Astrocyte (in vitro differentiated cells and primary cell): Measurements from ENCODE around the gene NEU1. TPM values are rescaled to one million over a fixed set of nuclear protein-coding genes. Genes with fewer than 3 reads are reported as not detected.

Source experiments
- DNase-seq: peaks from one replicate; pipeline ENCODE4 v3.0.0-alpha.2; 2010; ENCODE audit warnings: low read depth
- FAIRE-seq: peaks from 2 replicates; lab custom pipeline; 2011; peaks lifted over from hg19 to GRCh38; lab: Jason Lieb, UNC
- H2AFZ ChIP-seq: 2 replicates; pipeline ENCODE4 v1.6.0; 2012; ENCODE audit warnings: low read depth, low read length, inconsistent platforms
- H3K27ac ChIP-seq: 2 replicates; pipeline ENCODE4 v1.5.1; 2011; ENCODE audit warnings: low read depth, low read length, inconsistent platforms
- H3K27me3 ChIP-seq: 2 replicates; pipeline ENCODE4 v1.6.0; 2011; ENCODE audit warnings: low read length, inconsistent platforms; ENCODE audit not compliant: insufficient read depth
- H3K36me3 ChIP-seq: 2 replicates; pipeline ENCODE4 v1.5.1; 2011; ENCODE audit warnings: low read length, inconsistent platforms; ENCODE audit not compliant: insufficient read depth
- H3K4me1 ChIP-seq: 2 replicates; pipeline ENCODE4 v1.5.1; 2011; ENCODE audit warnings: low read length, inconsistent platforms; ENCODE audit not compliant: insufficient read depth
- H3K4me2 ChIP-seq: 2 replicates; pipeline ENCODE4 v1.6.0; 2012; ENCODE audit warnings: low read length, inconsistent platforms
- H3K4me3 ChIP-seq: 2 replicates; pipeline ENCODE4 v1.5.1; 2011; ENCODE audit warnings: low read depth, mild to moderate bottlenecking, low read length, inconsistent platforms; ENCODE audit not compliant: insufficient read depth
- H3K79me2 ChIP-seq: 2 replicates; pipeline ENCODE4 v1.6.0; 2012; ENCODE audit warnings: mild to moderate bottlenecking, low read length, inconsistent platforms; ENCODE audit not compliant: insufficient read depth
- H3K9ac ChIP-seq: 2 replicates; pipeline ENCODE4 v1.6.0; 2012; ENCODE audit warnings: mild to moderate bottlenecking, low read length, inconsistent platforms
- H3K9me3 ChIP-seq: 2 replicates; pipeline ENCODE4 v1.5.1; 2012; ENCODE audit warnings: low read depth, mild to moderate bottlenecking, low read length, inconsistent platforms; ENCODE audit not compliant: insufficient read depth
- H4K20me1 ChIP-seq: 2 replicates; pipeline ENCODE4 v1.6.0; 2012; ENCODE audit warnings: low read length, inconsistent platforms; ENCODE audit not compliant: insufficient read depth
- H3K27ac Mint-ChIP-seq: one replicate; pipeline ENCODE4 v1.8.0; 2021; ENCODE audit warnings: mild to moderate bottlenecking, mixed read lengths; ENCODE audit not compliant: unreplicated experiment
- H3K27me3 Mint-ChIP-seq: one replicate; pipeline ENCODE4 v1.8.0; 2021; ENCODE audit warnings: low read depth, mixed read lengths; ENCODE audit not compliant: unreplicated experiment
- H3K36me3 Mint-ChIP-seq: one replicate; pipeline ENCODE4 v1.8.0; 2021; ENCODE audit warnings: low read depth, mixed read lengths; ENCODE audit not compliant: unreplicated experiment
- H3K4me1 Mint-ChIP-seq: one replicate; pipeline ENCODE4 v1.8.0; 2021; ENCODE audit warnings: low read depth, mixed read lengths; ENCODE audit not compliant: unreplicated experiment
- H3K4me3 Mint-ChIP-seq: one replicate; pipeline ENCODE4 v1.8.0; 2021; ENCODE audit warnings: mild to moderate bottlenecking, moderate library complexity, mixed read lengths; ENCODE audit not compliant: unreplicated experiment
- H3K9me3 Mint-ChIP-seq: one replicate; pipeline ENCODE4 v1.8.0; 2021; ENCODE audit warnings: mild to moderate bottlenecking, mixed read lengths; ENCODE audit not compliant: unreplicated experiment
- EZH2 ChIP-seq: IDR thresholded peaks from 2 replicates; pipeline ENCODE4 v1.6.1; 2012; ENCODE audit warnings: mild to moderate bottlenecking, low read length, inconsistent platforms; ENCODE audit not compliant: insufficient read depth
- total RNA-seq: library from RNA; stranded (reverse); gene quantifications from 2 replicates; pipeline ENCODE4 v1.2.1, GENCODE V29; 2021
- TF ChIP-seq, protein P1 (sequence below): IDR thresholded peaks from 2 replicates; pipeline ENCODE4 v1.5.1; 2011; ENCODE audit warnings: low read depth, mild to moderate bottlenecking, inconsistent platforms, low read length, moderate library complexity; ENCODE audit not compliant: insufficient read depth

The NEU1 gene
- total RNA-seq, 1 donor from 2014 or later = 47.3 TPM

DNA sequence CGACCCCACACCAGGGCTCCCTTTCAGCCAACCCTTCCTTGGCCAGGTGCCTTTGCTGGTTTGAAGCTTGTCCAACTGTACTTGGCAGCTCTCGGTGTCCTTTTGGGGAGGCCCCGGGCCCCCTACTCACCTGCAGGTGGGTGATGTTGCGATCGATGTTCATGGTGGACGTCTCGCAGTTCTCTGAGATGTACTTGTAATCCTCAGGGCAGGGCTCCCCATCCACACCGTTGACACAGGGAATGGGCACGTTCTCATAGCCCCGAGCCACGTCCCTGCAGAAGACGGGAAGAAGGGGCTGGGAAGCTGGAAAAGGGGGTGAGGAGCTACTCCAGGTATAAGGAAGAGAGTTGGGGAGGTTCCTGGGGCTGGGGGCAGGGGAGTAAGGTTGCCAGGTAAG lies 21.1 kb upstream of the NEU1 start:
- H3K4me3 ChIP-seq = no peak overlapping the region
- Mint-ChIP-seq H3K9me3 (no peaks in the 10 kb centered on the region), H3K36me3 (peaks cover 30% of the 10 kb centered on the region), H3K27me3 (peaks cover 1% of the 10 kb centered on the region), H3K4me1 (peaks cover 6% of the 10 kb centered on the region), H3K4me3 (no peak overlapping the region), H3K27ac (no peak overlapping the region)
- peaks cover 4% of the 10 kb centered on the region for H3K4me1 ChIP-seq
- no peak overlapping the region for H2AFZ ChIP-seq
- no peak for FAIRE-seq
- no peaks in the 10 kb centered on the region for H3K9me3 ChIP-seq
- H3K36me3 ChIP-seq = peaks cover 32% of the 10 kb centered on the region
- H3K27me3 ChIP-seq = no peaks in the 10 kb centered on the region
- H3K27ac ChIP-seq = no peak overlapping the region
- H3K4me2 ChIP-seq = no peak overlapping the region
- TF ChIP-seq EZH2 = no peak
- TF ChIP-seq, protein P1, sequence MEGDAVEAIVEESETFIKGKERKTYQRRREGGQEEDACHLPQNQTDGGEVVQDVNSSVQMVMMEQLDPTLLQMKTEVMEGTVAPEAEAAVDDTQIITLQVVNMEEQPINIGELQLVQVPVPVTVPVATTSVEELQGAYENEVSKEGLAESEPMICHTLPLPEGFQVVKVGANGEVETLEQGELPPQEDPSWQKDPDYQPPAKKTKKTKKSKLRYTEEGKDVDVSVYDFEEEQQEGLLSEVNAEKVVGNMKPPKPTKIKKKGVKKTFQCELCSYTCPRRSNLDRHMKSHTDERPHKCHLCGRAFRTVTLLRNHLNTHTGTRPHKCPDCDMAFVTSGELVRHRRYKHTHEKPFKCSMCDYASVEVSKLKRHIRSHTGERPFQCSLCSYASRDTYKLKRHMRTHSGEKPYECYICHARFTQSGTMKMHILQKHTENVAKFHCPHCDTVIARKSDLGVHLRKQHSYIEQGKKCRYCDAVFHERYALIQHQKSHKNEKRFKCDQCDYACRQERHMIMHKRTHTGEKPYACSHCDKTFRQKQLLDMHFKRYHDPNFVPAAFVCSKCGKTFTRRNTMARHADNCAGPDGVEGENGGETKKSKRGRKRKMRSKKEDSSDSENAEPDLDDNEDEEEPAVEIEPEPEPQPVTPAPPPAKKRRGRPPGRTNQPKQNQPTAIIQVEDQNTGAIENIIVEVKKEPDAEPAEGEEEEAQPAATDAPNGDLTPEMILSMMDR = no peak
- DNase-seq = no peak
- H3K79me2 ChIP-seq = no peaks in the 10 kb centered on the region
- H4K20me1 ChIP-seq = peaks cover 7% of the 10 kb centered on the region
- no peak overlapping the region for H3K9ac ChIP-seq

DNA sequence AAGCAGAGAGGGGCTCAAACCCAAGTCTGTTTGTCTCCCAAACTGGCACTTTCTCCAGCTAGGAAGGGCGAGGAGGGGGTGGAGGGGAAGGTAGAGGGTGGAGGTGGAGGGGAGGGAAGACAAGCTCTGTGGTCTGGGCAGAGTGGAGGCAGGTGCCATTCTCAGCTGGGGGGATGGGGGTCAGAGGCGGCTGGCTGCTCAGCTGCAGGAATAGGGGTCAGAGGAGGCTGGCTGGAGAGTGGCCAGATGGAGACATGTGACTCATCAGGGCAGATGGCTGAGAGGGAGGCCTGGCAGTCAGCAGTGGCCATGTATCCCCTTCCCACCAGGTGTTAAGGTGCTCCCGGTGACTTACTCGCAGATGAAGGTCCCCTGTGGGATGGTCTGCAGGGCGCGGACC lies 19.7 kb upstream of the NEU1 start:
- Histone ChIP-seq H3K27ac (no peak overlapping the region), H3K4me3 (no peak overlapping the region), H3K36me3 (peaks cover 30% of the 10 kb centered on the region), H3K4me1 (peaks cover 4% of the 10 kb centered on the region), H2AFZ (no peak overlapping the region), H3K27me3 (no peaks in the 10 kb centered on the region), H3K79me2 (no peaks in the 10 kb centered on the region), H3K4me2 (no peak overlapping the region), H3K9ac (no peak overlapping the region), H4K20me1 (peaks cover 7% of the 10 kb centered on the region), H3K9me3 (no peaks in the 10 kb centered on the region)
- Mint-ChIP-seq H3K4me1 (peaks cover 6% of the 10 kb centered on the region), H3K27me3 (peaks cover 1% of the 10 kb centered on the region), H3K36me3 (peaks cover 30% of the 10 kb centered on the region), H3K27ac (no peak overlapping the region), H3K4me3 (no peak overlapping the region), H3K9me3 (no peaks in the 10 kb centered on the region)
- TF ChIP-seq, protein P1 = no peak
- DNase-seq (no peak), FAIRE-seq (no peak)

DNA sequence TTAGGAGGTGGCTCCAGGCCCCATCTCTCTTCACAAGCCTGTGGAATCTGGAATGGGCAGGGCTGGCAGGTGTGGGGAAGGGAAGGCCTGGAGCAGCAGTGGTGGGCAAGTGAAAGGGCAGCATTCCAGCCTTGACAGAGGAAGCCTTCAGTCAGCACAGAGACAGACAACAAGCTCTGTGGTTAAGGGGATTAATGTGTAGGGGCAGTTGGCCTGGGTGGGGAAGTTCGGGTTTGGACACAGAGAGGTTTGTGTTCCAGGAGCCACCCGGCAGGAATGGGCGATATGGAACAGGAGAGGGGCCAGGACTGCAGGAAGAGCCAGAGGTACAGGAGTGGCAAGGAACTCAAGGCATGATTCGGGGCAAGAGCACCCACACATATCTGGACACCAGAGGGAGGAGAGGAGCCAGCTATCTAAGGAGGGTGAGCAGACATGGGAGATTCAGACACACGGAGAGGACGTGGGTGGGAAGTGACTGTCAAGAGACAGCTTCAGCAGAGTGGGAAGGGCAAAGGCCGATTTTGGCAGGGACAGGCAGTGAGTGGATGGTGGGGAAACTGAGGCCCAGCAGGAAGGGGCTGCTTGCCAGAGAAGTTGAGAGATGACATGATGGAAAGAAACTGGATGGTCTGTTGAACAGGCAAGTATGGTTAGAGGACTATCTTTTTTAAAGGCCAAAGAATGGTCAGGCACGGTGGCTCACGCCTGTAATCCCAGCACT lies 18.7 kb upstream of the NEU1 start:
- peaks cover 1% of the 10 kb centered on the region for H3K27me3 Mint-ChIP-seq
- H3K4me1 Mint-ChIP-seq = peaks cover 6% of the 10 kb centered on the region
- H3K4me3 Mint-ChIP-seq = no peak overlapping the region
- Histone ChIP-seq H3K9ac (no peak overlapping the region), H3K4me3 (no peak overlapping the region), H3K79me2 (no peaks in the 10 kb centered on the region), H3K4me1 (peaks cover 4% of the 10 kb centered on the region), H3K36me3 (peaks cover 25% of the 10 kb centered on the region), H3K27me3 (no peaks in the 10 kb centered on the region), H3K4me2 (no peak overlapping the region), H3K9me3 (no peaks in the 10 kb centered on the region), H2AFZ (no peak overlapping the region), H3K27ac (no peak overlapping the region), H4K20me1 (peaks cover 7% of the 10 kb centered on the region)
- no peak for DNase-seq
- FAIRE-seq = no peak
- no peak for TF ChIP-seq EZH2
- TF ChIP-seq, protein P1 = no peak
- no peaks in the 10 kb centered on the region for H3K9me3 Mint-ChIP-seq
- H3K36me3 Mint-ChIP-seq = peaks cover 30% of the 10 kb centered on the region
- H3K27ac Mint-ChIP-seq = peak overlapping the region; percentile 80
